Measurements from ENCODE around the gene CRYM. TPM values are rescaled to one million over a fixed set of nuclear protein-coding genes. Genes with fewer than 3 reads are reported as not detected.
"Not testable (repeated sequence)": the region's sequence is repeated elsewhere in the genome, so short reads cannot be mapped to it uniquely, and the experiment has no call there.

The CRYM gene
- total RNA-seq, 1 donor from 2014 or later: not detected

- no peak for DNase-seq (ENCODE audit: low read depth)
Measured at GRCh38 chr16:21281698-21282389, 3.8 kb upstream of the CRYM start.

GRCh38 chr16:21279501-21279900, 1.4 kb upstream of the CRYM start:
- no peak for DNase-seq (ENCODE audit: low read depth)

- DNase-seq (ENCODE audit: low read depth): no peak
Measured at GRCh38 chr16:21277045-21277926, 804 bp downstream of the CRYM start.

DNA sequence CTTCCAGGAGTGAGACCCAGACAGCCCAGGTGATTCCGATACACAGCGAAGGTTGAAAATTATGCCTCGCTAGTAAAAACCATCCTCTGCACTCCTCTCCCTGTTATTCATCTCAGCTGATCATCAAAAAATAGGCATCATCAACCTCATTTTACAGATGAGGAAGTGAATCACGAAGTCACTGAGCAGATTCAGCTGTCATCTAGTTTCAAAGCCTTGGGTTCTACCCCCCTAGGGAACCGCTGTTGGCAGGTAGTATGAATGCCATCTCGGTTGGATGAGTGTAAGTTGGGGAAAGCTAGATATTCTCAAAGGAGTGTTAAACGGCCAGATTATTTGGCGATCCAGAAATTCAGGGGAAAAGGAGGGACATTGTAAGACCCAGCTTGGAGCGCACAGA, 2.0 kb downstream of the CRYM start:
- DNase-seq (ENCODE audit: low read depth): no peak

- DNase-seq (ENCODE audit: low read depth): no peak
Measured at GRCh38 chr16:21275529-21275928, 2.6 kb downstream of the CRYM start.

- no peak for DNase-seq (ENCODE audit: low read depth)
Measured at GRCh38 chr16:21274172-21274726, 3.8 kb downstream of the CRYM start.

DNA sequence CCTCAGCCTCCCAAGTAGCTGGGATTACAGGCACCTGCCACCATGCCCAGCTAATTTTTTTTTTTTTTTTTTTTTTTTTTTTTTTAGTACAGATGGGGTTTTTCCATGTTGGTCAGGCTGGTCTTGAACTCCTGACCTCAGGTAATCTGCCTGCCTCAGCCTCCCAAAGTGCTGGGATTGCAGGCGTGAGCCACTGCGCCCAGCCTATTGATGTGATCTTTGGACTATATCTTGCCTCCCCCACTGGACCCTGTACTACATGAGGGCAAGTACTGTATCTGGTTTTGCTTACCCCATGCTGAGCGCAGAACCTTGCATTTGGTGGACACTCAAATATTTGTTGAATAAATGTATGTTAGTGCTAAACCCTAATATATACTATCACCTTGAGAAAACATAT, 5.3 kb downstream of the CRYM start:
- DNase-seq (ENCODE audit: low read depth): not testable (repeated sequence)

GRCh38 chr16:21272253-21272652, 5.8 kb downstream of the CRYM start:
- no peak for DNase-seq (ENCODE audit: low read depth)

GRCh38 chr16:21268236-21268635, 9.9 kb downstream of the CRYM start:
- DNase-seq (ENCODE audit: low read depth): no peak

DNA sequence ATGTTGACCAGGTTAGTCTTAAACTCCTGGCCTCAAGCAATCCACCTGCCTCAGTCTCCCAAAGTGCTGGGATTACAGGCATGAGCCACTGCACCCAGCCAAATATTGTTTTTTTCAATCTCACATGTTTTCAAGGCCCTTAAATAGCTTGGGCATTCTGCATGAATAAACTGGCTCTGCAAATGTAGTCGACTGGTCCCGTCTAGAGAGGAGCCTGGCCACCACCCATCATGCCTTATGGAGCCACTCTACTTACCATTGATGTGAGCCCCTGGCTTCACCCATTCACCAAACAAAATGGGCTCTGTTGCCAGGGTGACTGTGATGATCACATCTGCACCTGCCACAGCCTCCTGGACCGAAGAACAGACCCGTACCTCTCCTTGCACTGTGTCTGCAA, 10.8 kb downstream of the CRYM start:
- DNase-seq (ENCODE audit: low read depth): no peak

DNA sequence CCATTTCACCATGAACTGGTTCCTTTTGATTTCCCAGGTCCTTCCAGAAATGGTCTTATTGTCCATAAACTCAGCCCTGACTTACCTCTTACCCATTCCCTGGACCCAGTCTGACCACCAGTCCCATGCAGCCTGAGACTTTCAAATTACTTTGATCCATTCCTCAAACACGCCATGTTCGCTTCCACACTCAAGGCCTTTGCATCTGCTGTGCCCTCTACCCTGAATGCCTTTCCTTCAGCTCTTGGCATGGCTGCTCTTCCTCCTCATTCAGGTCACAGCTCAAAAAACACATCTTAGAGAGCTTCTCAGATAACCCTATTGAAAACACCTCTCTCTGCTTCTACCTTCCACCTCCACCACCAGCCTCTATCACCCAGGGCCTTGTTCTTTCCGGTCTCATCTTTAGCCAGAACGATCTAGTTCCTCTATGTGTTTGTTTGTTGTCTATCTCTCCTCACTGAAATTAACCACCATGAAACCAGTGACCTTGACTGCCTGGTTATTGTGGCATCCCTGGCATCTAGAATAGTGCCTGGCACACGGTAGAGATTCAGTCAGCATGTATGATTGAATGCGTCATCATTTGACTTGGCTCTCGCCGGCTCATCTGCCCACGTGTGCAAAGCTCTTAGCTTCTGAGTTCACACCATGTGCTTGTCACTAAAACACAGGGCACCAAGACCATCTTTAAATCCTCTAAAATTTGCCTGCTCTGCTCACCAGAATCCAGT, 12.8 kb downstream of the CRYM start:
- peak; percentile 44 for DNase-seq (ENCODE audit: low read depth)

DNA sequence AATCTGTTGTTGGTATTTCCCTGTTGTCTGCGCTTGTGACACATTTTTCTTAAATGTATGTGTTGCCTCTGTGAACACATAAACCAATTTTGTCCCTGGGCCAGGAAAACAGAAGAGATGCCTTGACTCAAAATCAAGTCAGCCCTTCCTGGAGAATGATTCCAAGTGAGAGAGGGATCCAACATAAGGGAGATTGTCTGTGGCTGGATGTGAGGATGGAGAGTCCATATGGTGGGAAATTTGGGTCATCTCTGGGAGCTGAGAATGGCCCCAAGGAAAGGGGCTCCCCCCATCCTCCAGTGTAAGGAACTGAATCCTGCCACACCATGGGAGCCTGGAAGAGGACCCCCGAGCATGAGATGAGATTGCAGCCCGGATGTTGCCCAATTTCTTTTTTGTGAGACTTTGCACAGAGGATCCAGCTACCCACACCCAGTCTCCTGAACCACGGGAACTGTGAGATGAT, 13.5 kb downstream of the CRYM start:
- no peak for DNase-seq (ENCODE audit: low read depth)

DNA sequence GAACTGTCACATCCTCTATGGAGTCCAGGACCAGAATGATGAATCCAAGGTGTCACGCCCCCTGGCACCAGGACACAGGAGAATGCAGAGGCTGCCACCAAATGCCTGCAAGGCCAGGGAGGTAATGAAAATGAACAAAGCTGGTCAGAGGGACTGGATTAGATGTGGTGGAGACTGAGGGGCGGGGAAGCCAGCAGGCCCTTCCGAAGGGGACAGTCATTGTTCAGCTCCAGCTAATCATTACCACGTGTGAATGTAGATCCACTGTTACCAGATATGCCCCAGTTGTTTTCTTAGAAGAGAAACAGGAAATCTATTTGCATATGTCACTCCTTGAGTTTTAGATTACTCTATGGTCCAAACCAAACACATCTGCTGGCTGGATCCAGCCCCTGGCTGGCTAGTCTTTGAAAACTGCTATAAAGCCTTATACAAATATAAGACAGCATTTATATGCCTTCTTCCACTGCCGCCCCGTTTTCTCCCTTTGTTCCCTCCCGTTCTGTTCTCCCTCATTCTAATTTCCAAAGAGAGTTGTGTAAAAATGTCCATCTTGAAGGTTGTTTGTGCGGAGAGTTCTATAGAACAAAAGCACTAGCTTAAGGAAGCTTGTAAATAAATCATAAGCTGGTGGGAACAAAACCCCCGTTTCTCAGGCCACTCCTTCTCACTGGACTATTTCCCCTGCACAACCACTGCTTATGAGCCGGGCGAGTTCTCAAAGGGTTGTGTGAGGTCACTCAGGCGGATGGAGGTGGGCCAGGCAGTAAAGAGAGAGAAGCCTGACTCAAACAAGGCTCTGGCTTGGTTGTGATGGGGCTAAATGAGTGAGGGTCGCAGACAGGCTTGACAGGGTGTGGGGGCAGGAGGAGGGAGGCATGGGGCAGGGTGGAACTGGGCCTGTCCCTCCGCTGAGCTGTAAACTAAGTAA, 14.2 kb downstream of the CRYM start:
- DNase-seq (ENCODE audit: low read depth): peak; percentile 25

DNA sequence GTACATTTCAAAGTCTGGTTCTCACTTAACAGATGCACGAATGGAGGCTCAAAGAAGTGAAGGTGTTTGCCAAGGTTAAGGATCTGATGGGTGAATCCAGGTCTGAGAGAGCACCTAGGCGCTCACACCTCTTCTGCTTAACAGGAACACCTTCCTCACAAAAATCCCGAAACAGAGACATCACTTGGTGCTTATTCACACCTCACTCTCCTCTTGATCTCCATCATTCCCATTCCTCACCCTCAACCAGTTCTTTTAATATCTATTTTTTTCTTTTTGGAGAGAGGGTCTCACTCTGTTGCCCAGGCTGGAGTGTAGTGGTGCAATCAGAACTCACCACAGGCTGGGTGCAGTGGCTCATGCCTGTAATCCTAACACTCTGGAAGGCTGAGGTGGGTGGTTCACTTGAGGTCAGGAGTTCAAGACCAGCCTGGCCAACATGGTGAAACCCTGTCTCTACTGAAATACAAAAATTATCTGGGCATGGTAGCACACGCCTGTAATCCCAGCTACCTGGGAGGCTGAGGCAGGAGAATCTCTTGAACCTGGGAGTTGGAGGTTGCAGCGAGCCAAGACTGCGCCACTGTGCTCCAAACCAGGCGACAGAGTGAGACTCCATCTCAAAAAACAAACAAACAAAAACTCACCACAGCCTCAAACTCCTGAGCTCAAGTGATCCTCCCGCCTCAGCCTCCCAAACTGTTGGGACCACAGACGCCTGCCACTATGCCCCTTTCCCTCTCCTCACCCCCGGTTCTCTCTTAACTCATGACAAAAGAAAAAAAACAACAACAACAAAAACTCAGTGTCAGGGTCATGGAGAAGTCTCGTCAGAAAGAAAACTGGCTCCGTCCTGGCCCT, 15.1 kb downstream of the CRYM start:
- DNase-seq (ENCODE audit: low read depth): no peak

DNA sequence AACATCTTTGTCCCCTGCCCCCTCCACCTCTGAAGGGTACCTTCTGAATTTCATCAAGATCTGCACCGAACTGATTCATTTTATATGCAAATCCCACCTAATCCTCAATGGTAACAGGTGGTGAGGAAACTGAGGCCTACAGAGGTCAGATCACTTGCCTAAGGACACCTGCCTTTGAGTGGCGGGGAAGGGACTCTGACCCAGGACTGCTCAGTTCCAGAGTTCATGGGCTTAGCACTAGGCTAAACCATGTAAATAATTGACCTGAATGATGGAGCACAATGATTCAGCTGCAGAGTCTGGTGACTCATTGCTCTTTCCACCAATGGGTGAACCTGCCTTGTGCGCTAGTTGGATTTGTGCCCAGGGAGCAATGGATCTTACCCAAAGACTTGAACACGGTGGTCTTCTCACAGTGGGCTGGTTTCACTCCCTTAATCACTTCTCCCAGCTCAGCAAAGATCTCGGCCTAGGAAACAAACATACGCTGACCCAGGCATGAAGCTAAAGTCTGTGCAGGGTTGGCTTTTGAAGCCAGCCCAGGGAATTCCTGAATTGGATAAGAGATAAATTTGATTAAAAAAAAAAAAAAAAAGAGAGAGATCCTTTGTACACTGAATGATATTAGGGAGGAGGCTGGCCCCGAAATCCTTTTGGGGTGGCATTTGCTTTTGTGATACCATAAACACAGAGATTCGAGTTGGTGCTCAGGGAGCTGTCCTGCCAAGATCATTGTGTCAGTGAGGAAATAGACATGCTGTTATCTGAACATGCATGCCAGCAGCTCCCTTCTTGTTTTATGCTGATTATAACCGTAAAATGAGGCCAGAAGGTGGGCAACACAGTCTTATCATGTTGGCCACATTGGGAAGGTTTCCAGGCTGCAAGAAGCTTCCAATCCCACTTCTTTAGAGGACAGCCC, 17.0 kb downstream of the CRYM start:
- peak; percentile 36 for DNase-seq (ENCODE audit: low read depth)

DNA sequence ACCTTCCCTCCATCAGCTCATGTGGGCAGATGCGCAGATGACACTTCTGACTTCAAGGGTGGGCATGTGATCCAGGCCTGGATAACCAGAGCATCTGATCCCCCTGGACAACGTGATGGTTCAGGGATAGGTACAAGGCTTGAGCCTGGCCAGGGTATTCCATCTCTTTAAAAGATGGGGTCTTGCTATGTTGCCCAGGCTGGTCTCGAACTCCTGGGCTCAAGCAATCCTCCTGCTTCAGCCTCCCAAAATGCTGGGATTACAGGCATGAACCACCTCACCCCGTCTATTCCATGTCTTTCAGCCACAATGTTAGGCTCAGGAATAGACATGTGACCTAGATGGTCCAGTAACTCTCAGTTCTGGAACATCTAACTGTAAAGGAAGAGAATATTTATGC, 20.8 kb downstream of the CRYM start:
- DNase-seq (ENCODE audit: low read depth): no peak

DNA sequence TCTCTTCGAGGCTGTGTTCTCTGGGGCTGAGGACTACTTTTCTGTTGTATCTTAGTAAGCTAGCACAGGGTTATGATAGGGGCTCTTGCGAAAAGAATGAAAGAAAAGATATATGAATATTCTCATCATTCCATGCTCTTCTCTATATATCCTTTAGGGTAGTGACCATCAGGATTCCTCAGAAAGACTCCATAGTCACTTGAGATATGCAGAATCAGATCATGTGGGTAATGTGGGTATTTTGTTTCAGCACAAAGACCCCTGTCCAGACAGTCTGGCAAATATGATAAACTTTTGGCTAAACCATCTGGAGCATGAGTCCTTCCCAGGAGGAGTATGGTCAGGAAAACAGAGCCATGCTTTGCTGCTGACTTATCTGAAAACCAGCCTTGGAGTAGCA, 21.5 kb downstream of the CRYM start:
- DNase-seq (ENCODE audit: low read depth): no peak

DNA sequence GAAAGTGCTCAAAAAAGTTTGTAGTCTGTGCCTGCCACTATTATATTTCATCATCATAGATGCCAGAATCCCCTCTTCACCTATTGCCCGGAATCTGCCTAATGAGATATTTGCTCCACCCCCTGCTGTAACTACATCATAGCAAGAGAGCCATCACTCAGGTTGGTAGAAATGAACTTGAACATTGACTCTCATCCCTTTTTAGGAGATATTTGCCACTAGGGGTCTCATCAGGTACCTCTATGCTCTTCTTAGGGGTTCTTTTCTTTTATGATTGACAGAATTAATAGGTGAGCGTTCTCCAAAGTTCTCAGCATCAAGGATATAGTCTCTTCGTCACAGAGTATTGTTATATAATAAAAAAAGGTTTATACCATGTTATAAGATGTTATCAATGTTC, 24.6 kb downstream of the CRYM start:
- no peak for DNase-seq (ENCODE audit: low read depth)
